ENCODE results near the gene SACS.

DNA sequence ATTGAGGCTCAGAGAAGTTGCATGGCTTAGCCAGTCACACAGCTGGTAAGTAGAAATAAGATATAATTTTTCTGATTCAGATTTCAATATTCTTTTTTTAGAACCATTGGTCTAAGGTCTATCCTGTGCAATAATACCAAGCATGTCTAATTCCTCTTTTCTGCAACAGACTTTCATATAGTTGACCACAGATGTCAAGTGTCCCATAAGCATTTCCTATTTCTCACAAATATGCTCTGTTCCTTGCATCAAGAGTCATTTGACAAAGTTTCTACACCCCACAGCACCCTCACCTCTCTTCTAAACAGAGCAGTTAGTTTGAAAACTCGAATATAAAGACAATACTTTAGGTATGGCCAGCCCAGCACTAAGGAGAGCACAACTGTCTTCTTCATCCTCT, 26.8 kb upstream of the SACS start:
- TF ChIP-seq EP300 (IDR thresholded peaks at IDR 0.05), result no peak
- TF ChIP-seq, protein P1, sequence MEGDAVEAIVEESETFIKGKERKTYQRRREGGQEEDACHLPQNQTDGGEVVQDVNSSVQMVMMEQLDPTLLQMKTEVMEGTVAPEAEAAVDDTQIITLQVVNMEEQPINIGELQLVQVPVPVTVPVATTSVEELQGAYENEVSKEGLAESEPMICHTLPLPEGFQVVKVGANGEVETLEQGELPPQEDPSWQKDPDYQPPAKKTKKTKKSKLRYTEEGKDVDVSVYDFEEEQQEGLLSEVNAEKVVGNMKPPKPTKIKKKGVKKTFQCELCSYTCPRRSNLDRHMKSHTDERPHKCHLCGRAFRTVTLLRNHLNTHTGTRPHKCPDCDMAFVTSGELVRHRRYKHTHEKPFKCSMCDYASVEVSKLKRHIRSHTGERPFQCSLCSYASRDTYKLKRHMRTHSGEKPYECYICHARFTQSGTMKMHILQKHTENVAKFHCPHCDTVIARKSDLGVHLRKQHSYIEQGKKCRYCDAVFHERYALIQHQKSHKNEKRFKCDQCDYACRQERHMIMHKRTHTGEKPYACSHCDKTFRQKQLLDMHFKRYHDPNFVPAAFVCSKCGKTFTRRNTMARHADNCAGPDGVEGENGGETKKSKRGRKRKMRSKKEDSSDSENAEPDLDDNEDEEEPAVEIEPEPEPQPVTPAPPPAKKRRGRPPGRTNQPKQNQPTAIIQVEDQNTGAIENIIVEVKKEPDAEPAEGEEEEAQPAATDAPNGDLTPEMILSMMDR (IDR thresholded peaks at IDR 0.05), result no peak
- no peak for TF ChIP-seq POLR2A (IDR thresholded peaks at IDR 0.05)
